EH (cell line): Measurements from ENCODE around the gene CBX2.
"Not testable (repeated sequence)": the region's sequence is repeated elsewhere in the genome, so short reads cannot be mapped to it uniquely, and the experiment has no call there.

Source experiments
- DNase-seq: peaks from one replicate; pipeline ENCODE4 v3.0.0-alpha.2; 2015; ENCODE audit warnings: low read depth

Gene CBX2

DNA sequence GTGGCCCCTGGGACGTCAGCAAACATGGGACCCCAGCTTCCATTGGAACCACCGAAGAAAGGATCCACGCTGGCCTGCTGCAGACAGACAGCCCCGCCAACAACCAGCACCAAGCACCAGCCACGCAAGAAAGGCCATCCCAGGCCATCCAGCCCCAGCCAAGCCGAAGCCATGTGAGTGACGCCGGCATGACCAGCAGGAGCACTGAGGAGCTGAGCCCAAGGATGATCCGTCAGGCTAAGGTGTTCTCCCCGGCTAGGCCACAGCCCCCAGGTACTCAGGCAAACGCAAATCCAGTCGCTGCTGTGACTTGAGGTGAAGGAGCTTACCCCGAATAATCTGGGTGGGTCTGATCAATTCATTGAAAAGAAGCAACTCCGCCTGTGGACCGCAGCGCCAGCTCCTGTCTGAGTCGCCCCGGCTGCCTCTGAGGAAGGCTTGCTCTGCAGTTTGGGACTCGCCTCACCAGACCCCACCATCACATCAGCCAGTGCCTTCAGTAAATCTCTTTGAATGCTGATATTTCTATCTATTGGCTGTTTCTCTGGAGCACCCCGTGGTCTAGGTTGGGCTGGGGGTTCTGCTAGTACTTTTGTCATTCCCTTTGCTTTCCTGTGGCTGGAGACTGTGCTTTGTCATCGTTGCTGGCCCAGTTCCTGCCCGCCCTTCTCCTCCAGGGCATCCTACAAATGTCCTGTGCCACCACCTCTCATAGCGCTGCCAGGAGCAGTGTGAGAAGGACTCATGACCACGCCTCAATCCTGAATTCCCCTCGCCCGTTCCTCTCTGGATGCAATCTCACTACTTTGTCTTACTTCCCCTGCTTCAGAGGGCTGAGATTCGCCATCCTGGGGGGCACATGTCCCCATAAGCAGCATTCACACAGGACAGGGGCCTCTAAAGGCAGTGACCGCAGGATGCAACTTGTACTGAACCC, 8.1 kb upstream of the CBX2 start:
- DNase-seq: peak; percentile 11

DNA sequence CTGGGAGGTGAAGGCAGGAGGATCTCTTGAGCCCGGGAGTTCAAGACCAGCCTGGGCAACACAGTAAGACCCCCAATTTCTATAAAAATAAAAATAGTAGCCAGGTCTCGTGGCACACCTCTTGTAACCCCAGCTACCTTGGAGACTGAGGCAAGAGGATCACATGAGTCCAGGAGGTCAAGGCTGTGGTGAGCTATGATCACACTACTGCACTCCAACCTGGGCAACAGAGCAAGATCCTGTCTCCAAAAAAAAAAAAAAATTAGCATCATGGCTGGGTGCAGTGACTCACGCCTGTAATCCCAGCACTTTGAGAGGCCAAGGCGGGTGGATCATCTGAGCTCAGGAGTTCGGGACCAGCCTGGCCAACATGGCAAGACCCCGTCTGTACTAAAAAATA, 6.7 kb upstream of the CBX2 start:
- DNase-seq: no peak

DNA sequence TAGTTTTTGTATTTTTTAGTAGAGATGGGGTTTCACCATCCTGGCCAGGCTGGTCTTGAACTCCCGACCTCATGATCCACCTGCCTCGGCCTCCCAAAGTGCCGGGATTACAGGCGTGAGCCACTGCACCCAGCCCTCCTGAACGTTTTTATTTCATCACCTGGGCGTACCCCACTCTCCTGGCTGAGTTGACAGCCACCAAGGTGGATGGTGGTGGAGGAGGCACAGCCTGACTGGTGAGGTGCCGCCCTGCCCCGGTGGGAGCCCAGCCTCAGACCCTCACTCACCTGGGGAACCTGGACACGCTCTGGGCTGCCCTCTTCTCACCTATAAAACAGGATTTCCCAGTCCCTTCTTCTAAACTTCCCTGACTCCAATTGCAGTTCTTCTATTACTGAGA, 5.2 kb upstream of the CBX2 start:
- DNase-seq: not testable (repeated sequence)

DNA sequence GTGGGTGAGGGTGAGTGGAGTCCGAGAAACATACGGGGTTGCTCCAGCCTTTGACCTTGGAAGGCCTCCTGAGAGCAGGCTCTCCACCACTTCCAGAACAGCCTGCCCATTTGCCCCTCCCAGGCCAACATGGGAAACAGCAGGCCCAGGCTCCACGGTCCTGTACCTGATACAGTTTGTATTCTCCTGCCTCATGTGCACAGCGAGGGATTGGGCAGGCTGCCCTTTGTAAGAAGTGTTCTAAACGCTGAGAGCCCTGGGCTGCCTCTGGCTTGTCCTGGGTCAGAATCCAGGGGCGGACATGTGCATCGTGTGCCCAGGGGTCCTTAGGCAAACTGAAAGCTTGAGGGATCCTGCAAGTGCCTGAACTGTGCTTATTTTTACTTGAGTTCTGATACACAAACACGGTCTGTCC, 3.4 kb upstream of the CBX2 start:
- DNase-seq: no peak

DNA sequence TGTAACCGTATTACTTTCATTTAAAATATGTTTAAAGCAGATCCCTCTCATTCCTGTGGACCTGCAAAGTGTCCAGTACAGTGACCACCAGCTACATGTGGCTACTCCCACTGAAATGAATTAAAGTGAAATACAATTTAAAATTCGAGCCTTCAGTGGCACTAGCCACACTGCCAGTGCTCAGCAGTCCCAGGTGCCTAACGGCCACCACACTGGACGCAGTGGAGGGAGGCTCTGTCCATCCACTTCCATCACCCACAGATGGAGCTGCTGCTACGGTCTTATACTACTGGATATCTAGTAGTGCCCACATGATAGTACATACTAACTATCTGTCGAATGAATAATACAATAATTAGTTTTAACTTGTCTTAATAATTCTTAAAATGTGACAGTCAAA, 2.3 kb upstream of the CBX2 start:
- DNase-seq: no peak

DNA sequence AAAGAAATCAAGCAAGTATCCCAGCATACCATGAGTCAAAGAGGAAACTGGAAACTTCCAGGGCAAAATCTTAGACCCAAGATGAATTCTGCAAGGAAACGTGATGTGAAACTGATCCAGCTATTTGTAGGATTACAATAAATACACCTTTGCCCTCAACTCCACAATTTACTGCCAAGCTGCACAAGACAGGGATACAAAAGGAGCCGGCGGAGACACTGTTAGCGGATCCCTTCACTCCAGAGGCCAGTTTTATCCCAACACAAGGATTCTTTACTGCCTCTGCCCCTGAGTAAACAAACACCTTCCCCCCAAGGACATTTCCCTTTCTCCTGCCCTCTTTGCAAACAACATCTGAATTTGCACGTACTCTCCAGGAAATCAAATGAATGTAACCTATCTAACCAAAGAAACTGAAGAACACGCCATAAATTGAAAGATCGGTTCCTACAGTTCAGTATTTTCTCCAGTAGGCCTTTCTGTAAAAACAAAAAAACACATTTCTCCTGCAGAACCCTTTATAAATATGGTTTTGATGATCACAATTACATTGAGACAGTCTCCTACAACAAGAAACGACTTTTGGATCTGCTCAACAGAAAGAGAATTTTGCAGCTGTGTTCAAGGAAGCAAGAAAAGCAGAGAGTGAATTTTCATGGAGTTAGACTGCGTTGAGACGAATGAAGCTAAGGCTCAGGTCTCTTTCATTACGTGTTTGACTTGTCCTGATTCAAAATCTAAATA, 1.4 kb upstream of the CBX2 start:
- DNase-seq: no peak

DNA sequence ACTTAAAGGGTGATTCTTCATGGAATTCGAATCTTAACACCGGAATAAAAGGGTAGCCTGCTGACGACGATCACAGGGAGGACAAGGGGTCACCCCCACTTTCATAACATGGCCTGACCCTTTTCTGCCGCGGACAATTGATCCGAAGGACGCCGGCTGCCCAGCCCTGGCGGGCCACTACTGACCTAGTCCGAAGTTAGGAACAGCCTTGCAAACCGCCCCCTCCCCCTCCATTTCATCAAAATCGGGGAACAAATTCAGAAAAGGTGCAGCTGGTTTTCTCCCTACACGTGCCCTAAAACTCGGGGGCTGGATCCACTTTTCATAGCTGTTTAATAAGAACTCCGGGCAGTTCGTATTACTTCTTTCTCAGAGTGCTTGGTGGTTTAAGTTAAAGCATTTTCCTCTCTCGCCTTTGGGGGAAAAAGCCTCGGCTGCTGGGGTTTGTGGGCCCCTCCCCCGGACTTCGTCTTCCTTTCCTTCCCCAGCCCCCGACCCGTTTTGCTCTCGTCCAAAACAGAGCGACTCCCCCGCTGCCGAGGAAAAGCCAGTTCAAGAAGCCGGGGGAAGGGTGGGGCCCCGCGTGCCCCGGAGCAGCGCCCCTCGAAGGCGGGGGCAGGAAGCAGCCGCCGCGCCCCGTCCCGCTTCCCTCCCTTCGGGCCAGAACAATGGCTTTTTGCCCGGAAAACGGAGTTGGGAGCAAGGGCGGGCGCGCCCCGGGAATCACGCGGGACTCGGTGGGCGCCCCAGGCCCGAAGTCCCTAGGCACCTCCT, 641 bp upstream of the CBX2 start:
- peak; percentile 64 for DNase-seq

DNA sequence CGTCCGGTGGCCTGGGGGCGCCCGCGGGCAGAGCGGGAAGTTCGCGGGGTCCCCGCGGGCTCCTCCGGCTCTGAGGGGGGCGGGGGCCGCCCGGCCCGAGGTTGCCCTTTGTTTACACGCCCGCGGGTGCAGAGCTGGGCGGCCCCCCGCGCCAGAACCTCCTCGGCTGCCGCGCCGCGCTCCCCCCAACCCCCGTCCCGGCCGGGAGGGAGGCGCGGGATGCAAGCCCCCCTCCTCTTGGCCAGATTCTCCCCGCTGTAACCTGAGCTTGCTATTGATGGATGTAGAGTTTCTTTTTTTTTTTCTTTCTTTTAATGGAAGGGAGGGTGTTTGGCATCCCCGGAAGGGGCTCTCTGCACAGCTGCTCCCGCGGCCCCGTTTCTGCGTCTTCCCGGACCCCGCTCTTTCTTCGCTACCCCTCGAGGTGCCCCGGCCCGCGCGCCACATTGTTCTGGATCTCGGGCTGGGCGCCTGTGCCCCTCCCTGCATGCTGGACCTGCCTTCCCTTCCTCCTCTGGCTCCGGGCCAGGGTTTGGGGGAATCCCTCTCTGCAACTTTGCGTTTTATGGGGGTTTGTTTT, 646 bp downstream of the CBX2 start:
- DNase-seq: no peak

DNA sequence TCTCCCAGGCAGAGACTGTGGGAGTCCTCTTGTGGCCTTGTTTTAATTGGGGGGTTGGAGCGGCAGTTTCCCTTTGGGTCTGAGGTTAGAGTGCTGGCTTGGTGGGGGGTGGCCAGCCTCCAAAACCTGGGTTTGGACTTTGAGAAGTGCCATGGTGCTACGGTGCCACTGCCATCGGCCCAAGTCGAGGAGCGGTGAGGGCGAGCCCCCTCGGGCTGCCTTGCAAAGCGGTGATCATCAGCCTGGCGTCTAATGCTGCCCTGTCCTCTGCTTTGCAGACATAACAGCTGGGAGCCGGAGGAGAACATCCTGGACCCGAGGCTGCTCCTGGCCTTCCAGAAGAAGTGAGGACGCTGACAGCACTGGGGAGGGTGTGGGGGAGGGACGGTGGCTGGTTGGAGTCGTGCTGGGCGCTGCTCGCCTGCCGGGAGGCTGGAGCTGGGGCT, 1.2 kb downstream of the CBX2 start:
- DNase-seq: no peak

DNA sequence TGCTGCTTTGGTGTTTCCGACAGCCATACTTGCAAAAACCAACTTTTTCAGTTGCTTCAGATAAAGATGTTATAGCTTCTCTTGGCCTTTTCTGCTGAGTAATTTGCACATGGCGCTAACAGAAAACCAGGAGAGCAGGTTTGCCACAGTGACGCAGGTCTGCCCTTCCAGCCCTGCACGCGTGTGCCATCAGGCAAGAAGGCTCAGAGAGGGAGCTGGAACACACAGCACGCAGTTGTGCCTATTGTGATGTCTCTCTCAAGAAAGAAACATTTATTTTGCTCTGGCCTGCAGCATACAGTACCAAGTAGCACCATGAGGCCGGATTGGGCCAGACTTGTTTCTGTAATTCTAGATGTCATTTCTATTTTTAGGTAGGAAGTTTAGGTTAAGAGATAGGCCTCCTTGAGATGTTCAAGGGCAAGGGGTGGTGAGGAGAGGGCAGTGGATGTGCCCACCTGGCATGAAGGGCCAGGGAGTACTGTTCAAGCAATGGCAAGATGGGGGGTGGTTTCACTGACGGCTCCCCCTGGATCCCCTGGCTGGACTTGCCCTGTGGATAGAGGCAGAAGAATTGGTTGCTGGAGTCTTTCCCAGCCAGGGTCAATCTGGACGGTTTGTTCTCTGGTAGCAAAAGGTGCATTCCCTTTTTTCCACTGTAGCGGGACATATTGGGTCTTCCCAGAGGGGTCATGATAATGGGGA, 1.9 kb downstream of the CBX2 start:
- DNase-seq: no peak

DNA sequence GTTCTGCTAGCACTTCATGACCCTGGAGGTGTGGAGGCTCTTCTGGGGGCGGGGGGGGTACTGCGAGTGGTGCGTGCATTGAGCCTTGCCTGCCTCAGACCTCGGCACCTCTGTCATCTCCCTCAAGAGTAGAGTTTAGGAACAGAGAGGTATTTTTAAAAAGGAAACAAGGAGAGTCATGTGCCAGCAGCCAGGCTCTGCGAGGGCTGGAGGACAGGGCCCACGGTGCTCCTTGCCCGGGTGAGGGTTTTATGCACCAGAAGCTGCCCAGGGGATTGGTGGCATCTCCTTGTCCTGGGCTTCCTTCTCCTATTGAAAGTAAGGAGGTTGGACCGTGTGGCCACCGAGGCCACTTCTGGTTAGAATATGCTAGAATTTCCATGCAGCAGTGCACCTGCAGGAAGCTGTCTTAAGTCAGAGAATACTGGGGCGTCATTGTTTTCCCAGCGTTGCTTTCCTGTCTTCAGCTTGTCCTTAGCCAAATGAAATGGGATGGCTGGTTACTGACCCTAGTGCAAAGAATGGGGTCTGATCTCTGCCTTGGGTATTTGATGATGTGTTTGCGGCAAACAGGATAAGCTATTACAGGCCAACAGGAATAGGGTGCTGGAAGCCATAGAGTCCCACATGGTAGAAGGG, 3.2 kb downstream of the CBX2 start:
- DNase-seq: no peak

DNA sequence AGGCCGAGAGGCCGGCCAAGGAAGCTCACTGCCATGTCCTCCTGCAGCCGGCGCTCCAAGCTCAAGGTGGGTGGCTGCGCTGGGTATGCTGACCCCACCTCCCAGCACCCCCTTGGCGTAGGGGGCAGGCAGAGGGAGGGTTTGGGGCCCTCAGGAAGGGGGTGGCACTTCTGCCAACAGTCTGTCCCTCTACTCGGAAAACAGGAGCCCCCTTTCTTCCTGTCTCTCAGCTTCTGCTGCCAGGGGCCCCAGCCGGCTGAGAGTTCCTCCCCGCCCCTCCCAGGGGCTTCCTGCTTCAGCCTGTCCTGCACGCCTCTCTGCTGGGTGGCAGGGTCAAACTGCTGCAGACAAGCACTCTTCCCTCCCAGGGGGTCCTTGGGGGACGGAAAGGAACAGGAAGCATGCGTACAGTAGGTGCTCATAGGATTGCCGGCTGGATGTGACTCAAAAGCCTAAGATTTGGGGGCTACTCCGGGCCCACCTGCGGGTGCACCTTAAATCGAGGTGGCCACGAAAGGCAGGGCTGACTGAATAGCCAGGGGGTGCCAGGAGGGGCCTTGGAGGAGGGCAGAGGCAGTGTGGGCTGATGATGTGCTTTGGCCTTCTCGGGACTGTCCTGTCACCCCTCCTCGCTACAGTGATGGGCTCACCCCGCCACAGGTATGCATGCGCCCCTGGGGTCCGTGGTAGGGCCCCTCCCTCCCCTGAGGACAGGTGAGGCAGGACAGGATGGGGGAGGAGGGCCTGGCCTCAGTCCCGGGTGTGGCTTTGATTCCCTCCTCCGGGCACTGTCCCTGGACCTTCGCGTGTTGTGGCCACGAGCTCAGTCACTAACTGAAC, 4.0 kb downstream of the CBX2 start:
- DNase-seq: no peak

DNA sequence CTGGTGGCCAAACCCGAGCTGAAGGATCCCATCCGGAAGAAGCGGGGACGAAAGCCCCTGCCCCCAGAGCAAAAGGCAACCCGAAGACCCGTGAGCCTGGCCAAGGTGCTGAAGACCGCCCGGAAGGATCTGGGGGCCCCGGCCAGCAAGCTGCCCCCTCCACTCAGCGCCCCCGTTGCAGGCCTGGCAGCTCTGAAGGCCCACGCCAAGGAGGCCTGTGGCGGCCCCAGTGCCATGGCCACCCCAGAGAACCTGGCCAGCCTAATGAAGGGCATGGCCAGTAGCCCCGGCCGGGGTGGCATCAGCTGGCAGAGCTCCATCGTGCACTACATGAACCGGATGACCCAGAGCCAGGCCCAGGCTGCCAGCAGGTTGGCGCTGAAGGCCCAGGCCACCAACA, 5.9 kb downstream of the CBX2 start:
- DNase-seq: no peak

DNA sequence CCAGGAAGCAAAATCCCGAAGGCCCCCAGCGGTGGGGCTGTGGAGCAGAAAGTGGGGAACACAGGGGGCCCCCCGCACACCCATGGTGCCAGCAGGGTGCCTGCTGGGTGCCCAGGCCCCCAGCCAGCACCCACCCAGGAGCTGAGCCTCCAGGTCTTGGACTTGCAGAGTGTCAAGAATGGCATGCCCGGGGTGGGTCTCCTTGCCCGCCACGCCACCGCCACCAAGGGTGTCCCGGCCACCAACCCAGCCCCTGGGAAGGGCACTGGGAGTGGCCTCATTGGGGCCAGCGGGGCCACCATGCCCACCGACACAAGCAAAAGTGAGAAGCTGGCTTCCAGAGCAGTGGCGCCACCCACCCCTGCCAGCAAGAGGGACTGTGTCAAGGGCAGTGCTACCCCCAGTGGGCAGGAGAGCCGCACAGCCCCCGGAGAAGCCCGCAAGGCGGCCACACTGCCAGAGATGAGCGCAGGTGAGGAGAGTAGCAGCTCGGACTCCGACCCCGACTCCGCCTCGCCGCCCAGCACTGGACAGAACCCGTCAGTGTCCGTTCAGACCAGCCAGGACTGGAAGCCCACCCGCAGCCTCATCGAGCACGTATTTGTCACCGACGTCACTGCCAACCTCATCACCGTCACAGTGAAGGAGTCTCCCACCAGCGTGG, 6.5 kb downstream of the CBX2 start:
- no peak for DNase-seq

DNA sequence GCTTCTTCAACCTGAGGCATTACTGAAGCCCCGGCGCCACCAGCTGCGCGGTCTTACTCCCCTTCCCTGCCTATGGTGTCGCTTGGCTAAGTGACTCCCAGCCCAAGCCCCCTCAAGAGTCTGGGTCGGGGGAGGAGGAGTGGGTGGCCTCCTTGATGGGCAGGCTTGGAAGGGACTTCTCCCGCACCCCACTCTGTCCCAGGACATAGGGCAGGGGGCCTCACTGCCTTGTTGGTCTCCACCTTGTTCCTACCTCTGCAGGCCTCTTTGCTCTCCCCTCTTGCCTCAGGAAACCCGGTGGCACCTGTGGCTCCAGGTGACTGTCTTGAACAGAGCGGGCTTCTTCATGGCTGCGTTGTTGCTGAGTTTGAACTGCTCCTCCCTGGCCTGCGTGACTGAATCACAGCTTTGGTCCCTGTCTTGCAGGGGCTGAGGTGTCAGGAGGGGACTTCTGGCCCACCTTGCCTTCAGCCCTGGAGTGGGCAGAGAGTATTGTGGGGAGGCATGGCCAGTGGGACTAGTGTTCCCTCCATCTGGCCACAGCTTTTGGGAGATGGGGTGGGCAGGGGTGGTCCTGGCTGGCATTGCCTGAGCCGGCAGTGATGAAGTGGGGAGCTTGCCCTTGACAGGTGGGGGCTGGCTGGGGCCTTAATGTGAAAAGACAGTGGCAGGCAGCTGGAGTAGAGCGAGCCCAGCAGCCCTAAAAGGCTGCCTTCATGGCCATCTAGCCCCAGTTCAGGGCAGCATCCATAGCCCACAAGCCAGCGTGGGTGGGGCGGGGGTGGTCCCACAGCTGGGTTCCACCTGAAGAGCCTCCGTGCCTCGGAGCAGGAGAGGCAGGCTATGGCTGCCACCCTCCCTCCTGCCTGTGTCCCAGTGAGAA, 7.3 kb downstream of the CBX2 start:
- no peak for DNase-seq

DNA sequence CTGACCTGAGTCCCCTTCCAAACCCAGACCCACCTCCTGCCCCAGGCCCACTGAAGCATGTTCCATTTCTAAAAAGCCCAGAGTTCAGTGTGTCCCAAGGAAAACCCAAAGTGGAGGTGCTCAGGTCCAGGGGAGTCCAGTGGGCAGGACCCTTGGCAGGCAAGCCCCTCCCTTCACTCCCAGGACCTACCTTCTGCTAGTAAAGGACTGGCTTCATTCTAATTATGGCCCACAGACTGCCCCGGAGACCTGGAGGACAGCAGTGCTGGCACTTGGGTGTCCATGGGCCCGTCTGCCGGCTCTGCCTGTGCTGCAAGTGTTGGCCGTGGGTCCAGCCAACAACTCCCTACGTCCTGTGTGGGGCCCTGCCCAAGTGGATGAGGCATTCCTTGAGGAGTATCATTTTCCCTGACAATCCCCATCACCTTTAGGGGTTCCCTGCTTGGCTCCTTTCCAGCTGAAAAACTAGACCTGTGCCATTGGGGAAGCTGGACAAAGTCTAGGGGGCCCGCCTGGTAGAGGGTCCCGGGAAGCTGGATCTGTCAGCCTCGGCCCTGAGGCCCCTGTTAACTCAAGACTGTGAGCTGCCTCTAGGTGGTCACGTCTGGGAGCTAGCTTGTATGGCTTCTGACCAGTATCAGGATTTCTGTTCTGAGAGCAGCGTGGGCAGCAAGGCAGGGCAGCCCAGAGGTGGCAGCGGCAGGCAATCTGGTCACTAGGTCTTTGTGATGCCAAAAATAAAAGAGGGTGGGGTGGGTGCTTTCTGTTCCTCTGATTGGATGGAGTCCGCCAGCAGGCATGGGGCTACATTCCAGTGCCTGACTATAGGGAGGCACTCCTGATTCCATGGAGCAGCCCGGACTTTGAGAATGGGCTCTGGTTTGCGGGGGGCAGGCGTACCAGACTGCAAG, 8.2 kb downstream of the CBX2 start:
- no peak for DNase-seq

DNA sequence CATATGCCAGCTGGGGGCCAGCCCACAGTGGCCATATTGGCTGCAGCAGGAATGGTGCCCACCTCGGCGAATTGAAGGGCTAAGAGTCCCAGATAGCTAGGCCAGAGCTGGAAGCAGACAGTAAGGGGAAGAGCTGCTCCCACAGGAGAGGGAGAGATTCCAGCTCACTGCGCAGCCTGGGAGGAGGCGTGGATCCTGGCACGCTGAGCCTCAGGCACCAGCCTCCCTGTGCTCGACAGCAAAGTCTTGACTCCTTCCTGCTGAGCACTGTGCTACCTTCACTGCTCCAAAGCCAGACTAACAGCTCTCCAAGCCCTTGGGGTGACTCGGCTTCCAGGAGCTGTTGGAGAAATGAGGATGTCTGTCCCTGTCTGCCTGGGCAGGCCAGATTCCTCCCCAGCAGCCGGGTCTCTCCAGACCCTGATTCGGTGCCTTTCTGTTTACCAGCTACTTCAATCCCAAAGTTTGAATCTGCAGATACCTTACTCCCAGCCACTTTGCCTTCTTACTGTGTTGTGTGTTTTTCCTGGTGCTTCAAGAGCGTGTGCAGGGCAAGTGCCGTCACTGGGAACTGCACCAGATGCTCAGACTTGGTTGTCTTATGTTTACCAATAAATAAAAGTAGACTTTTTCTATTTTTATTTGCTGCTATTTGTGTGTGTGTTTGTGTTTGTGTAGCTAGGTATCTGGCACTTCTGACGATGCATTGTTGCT, 9.1 kb downstream of the CBX2 start:
- no peak for DNase-seq
